Measurements from ENCODE around the gene PPP1R27.

GRCh38 chr17:81878294-81878693 lies 43.4 kb upstream of the PPP1R27 start:
- TF ChIP-seq POLR2A (conservative IDR thresholded peaks at IDR 0.05) (no peak), POLR2AphosphoS5 (IDR thresholded peaks at IDR 0.05; ENCODE audit: control insufficient read depth, insufficient read depth, low read depth, low read length) (no peak), ZZZ3 (IDR thresholded peaks at IDR 0.05) (no peak), GABPA (tag; conservative IDR thresholded peaks at IDR 0.05; ENCODE audit: low read depth) (no peak), IFI16 (CRISPR knock-in tag; IDR thresholded peaks at IDR 0.05) (no peak), KAT7 (CRISPR knock-in tag; IDR thresholded peaks at IDR 0.05; ENCODE audit: borderline replicate concordance) (no peak), U2AF2 (optimal IDR thresholded peaks at IDR 0.05; ENCODE audit: low read depth, low read length) (no peak), MCM5 (IDR thresholded peaks at IDR 0.05; ENCODE audit: low read depth) (no peak)
- TF ChIP-seq, protein P1, sequence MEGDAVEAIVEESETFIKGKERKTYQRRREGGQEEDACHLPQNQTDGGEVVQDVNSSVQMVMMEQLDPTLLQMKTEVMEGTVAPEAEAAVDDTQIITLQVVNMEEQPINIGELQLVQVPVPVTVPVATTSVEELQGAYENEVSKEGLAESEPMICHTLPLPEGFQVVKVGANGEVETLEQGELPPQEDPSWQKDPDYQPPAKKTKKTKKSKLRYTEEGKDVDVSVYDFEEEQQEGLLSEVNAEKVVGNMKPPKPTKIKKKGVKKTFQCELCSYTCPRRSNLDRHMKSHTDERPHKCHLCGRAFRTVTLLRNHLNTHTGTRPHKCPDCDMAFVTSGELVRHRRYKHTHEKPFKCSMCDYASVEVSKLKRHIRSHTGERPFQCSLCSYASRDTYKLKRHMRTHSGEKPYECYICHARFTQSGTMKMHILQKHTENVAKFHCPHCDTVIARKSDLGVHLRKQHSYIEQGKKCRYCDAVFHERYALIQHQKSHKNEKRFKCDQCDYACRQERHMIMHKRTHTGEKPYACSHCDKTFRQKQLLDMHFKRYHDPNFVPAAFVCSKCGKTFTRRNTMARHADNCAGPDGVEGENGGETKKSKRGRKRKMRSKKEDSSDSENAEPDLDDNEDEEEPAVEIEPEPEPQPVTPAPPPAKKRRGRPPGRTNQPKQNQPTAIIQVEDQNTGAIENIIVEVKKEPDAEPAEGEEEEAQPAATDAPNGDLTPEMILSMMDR (IDR thresholded peaks at IDR 0.05 in 2 of 3, conservative IDR thresholded peaks at IDR 0.05 in 1 of 3; ENCODE audit: insufficient read depth in 2 of 3, low read depth in 1 of 3, low read length in 3 of 3), result no peak
